ENCODE data around the gene LHFPL6.

Gene LHFPL6

GRCh38 chr13:39405107-39405506 lies 197.9 kb downstream of the LHFPL6 start:
- Histone ChIP-seq H3K9me3 (replicated peaks; ENCODE audit: insufficient read depth, low read length) (no peaks in the 10 kb centered on the region), H3K4me1 (ENCODE audit: low read length) (0 out of 2 replicates have a peak, but pooled peaks cover 3% of the 10 kb centered on the region), H4K20me1 (ENCODE audit: insufficient read depth, low read length) (no peaks in the 10 kb centered on the region), H3K36me3 (replicated peaks; ENCODE audit: insufficient read depth, low read length) (no peaks in the 10 kb centered on the region), H2AFZ (ENCODE audit: low read length) (no peak overlapping the region), H3K27me3 (replicated peaks; ENCODE audit: insufficient read depth, low read length) (no peaks in the 10 kb centered on the region), H3K27ac (ENCODE audit: low read length) (no peak overlapping the region), H3K4me2 (ENCODE audit: low read depth, low read length) (no peak overlapping the region), H3K9ac (ENCODE audit: low read length) (no peak overlapping the region), H3K79me2 (ENCODE audit: low read length) (no peaks in the 10 kb centered on the region), H3K9me2 (replicated peaks; ENCODE audit: insufficient read depth, low read length) (no peaks in the 10 kb centered on the region), H3F3A (ENCODE audit: insufficient read depth, low read length) (no peaks in the 10 kb centered on the region), H3K4me3 (ENCODE audit: low read length) (no peak overlapping the region)
- no peak for DNase-seq
- TF ChIP-seq CTCF (IDR thresholded peaks at IDR 0.05; ENCODE audit: low read length), result no peak
- TF ChIP-seq EZH2phosphoT487 (IDR thresholded peaks at IDR 0.05; ENCODE audit: low read length), result no peak
- TF ChIP-seq EZH2 (optimal IDR thresholded peaks at IDR 0.05; ENCODE audit: low read depth, low read length), result no peak

GRCh38 chr13:39403106-39403505 lies 199.9 kb downstream of the LHFPL6 start:
- TF ChIP-seq EZH2phosphoT487 (IDR thresholded peaks at IDR 0.05; ENCODE audit: low read length) (no peak), EZH2 (optimal IDR thresholded peaks at IDR 0.05; ENCODE audit: low read depth, low read length) (no peak), CTCF (IDR thresholded peaks at IDR 0.05; ENCODE audit: low read length) (no peak)
- H3K9me2 ChIP-seq (replicated peaks; ENCODE audit: insufficient read depth, low read length), result no peaks in the 10 kb centered on the region
- no peaks in the 10 kb centered on the region for H4K20me1 ChIP-seq (ENCODE audit: insufficient read depth, low read length)
- no peaks in the 10 kb centered on the region for H3K27me3 ChIP-seq (replicated peaks; ENCODE audit: insufficient read depth, low read length)
- no peaks in the 10 kb centered on the region for H3F3A ChIP-seq (ENCODE audit: insufficient read depth, low read length)
- no peak for DNase-seq
- 0 out of 2 replicates have a peak, but pooled peaks cover 3% of the 10 kb centered on the region for H3K4me1 ChIP-seq (ENCODE audit: low read length)
- H3K27ac ChIP-seq (ENCODE audit: low read length), result no peak overlapping the region
- H3K79me2 ChIP-seq (ENCODE audit: low read length), result no peaks in the 10 kb centered on the region
- H3K9me3 ChIP-seq (replicated peaks; ENCODE audit: insufficient read depth, low read length), result no peaks in the 10 kb centered on the region
- H3K36me3 ChIP-seq (replicated peaks; ENCODE audit: insufficient read depth, low read length), result no peaks in the 10 kb centered on the region
- no peak overlapping the region for H3K4me2 ChIP-seq (ENCODE audit: low read depth, low read length)
- H3K4me3 ChIP-seq (ENCODE audit: low read length), result no peak overlapping the region
- H2AFZ ChIP-seq (ENCODE audit: low read length), result no peak overlapping the region
- no peak overlapping the region for H3K9ac ChIP-seq (ENCODE audit: low read length)

GRCh38 chr13:39402221-39402970 lies 200.6 kb downstream of the LHFPL6 start:
- DNase-seq, result no peak
- TF ChIP-seq CTCF (IDR thresholded peaks at IDR 0.05; ENCODE audit: low read length) (no peak), EZH2 (optimal IDR thresholded peaks at IDR 0.05; ENCODE audit: low read depth, low read length) (no peak), EZH2phosphoT487 (IDR thresholded peaks at IDR 0.05; ENCODE audit: low read length) (no peak)
- Histone ChIP-seq H3K79me2 (ENCODE audit: low read length) (no peaks in the 10 kb centered on the region), H3K27ac (ENCODE audit: low read length) (no peak overlapping the region), H3K9me3 (replicated peaks; ENCODE audit: insufficient read depth, low read length) (no peaks in the 10 kb centered on the region), H3K9ac (ENCODE audit: low read length) (no peak overlapping the region), H3K4me3 (ENCODE audit: low read length) (no peak overlapping the region), H3K4me2 (ENCODE audit: low read depth, low read length) (no peak overlapping the region), H3K36me3 (replicated peaks; ENCODE audit: insufficient read depth, low read length) (no peaks in the 10 kb centered on the region), H3F3A (ENCODE audit: insufficient read depth, low read length) (no peaks in the 10 kb centered on the region), H3K27me3 (replicated peaks; ENCODE audit: insufficient read depth, low read length) (no peaks in the 10 kb centered on the region), H2AFZ (ENCODE audit: low read length) (no peak overlapping the region), H3K9me2 (replicated peaks; ENCODE audit: insufficient read depth, low read length) (no peaks in the 10 kb centered on the region), H3K4me1 (ENCODE audit: low read length) (0 out of 2 replicates have a peak, but pooled peaks cover 3% of the 10 kb centered on the region), H4K20me1 (ENCODE audit: insufficient read depth, low read length) (no peaks in the 10 kb centered on the region)

Data from MM.1S (cell line).